ENCODE measurements around the gene OSBPL2.

The OSBPL2 gene

DNA sequence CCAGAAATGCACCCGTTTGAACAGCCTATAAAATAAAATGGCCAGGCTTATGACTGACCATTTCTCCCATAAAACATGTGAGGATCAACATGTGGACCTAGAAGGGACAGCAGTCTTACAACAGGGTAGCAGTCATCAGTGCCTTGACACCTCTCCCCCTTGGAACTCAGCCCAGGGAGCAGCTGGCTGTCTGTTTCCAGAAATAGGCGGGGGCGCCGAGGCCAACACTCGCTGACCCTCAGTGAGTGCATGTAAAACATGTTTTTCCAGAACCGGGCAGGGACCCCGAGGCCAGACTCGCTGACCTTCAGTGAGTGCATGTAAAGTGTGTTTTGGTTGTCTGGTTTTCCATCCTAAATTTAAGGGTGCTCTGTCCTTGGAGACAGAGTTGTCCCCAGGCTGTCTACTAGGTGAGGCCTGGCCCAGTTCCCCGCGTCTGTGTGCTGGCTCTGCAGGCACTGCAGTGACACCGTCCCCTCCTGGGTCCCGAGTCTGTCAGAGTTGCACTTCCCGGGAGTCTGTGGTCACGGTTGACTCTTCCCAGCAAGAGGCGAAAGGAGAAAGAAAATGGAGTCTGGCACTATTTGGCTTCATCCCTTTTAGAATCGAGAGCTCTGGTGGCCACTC is 44.7 kb downstream of the OSBPL2 start:
- no peak for DNase-seq (ENCODE audit: low read depth in 2 of 2)

DNA sequence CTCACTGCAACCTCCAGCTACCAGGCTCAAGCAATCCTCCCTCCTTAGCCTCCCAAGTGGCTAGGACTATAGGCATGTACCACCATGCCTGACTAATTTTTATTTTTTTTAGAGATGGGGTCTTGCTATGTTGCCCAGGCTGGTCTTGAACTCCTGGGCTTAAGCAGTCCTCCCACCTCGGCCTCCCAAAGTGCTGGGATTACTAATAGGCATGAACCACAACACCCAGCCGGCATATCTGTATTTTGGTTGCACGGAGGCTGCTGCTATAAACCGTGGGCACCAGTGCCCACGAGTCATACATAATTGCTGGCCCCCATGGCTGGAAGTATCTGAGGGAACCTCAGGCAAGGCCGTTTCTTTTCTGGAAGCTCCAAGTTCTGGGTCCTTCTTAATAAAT is 46.1 kb downstream of the OSBPL2 start:
- no peak for DNase-seq (ENCODE audit: low read depth in 2 of 2)

DNA sequence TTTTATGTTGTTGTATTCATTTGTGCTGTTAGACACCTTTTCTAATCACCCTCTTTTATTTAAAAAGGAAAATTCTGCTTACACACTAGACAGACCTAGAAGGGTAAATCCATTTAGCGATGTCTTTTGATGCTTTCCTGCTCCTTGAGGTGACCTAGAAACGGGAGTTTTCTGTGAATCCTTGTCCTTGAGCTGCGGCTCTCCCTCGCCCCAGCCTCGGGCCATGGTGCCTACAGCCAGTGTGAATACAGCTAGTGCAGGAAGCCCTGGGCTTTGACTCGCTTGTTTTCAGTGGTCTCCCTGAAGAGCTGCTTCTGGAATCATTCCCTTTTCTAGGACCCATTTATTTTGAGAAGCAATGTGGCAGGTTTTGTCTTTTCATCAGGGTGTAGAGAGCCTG is 46.8 kb downstream of the OSBPL2 start:
- DNase-seq (ENCODE audit: low read depth in 2 of 2) = no peak

DNA sequence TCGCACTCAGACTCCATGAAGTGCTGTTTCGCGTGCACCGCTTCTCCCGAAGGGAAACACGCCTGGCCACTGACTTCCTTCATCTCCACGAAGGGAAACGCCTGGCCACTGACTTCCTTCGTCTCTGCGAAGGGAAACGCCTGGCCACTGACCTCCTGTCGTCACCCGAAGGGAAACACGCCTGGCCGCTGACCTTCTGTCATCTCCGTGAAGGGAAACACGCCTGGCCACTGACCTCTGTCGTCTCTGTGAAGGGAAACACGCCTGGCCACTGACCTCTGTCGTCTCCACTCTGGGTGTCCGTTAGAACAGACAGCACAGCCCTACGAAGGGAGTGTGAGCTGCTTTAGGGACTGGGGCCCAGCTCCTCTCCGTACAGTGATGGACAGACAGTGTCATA is 47.4 kb downstream of the OSBPL2 start:
- DNase-seq (ENCODE audit: low read depth in 2 of 2) = no peak

DNA sequence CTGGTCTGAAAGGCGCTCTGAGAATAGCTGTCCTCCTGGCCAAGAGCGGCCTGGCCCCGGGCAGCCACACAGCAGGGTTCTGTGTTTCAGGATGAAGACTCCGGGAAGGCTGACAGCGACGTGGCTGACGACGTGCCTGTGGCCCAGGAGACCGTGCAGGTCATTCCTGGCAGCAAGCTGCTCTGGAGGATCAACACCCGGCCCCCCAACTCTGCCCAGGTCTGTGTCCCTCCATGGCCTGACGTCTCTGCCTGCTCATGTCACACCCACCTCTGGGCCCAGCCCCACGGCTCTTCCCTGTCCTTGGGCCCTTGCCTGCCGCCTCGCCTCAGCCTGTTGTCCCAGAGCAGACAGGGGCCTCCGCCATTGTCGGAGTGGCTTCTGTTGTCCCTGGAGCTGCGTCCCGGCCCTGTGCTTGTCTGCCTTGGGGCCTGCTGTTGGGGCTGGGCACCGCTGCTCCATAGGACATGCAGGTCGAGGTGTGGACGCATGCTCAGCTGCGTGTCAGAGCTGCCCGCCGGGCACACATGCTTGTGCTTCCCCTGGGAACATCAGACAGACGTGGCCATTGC is 48.3 kb downstream of the OSBPL2 start:
- DNase-seq (ENCODE audit: low read depth in 2 of 2) = no peak

DNA sequence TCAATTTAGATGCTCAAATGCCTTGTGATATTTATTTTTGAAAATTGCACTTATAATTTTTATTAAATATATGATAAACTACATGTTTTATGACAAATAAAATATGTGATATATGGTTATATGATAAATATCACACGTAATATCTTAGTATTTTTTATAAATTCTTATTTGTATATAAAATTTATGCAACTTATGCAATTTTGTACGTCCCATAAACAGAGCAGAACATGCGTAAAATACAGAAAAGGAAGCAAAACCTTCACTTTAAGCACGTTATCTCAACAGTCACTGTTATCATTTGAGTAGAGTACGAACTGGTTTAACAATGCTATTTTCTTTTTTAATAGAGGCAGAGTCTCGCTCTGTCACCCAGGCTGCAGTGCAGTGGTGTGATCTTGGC is 48.8 kb downstream of the OSBPL2 start:
- no peak for DNase-seq (ENCODE audit: low read depth in 2 of 2)

DNA sequence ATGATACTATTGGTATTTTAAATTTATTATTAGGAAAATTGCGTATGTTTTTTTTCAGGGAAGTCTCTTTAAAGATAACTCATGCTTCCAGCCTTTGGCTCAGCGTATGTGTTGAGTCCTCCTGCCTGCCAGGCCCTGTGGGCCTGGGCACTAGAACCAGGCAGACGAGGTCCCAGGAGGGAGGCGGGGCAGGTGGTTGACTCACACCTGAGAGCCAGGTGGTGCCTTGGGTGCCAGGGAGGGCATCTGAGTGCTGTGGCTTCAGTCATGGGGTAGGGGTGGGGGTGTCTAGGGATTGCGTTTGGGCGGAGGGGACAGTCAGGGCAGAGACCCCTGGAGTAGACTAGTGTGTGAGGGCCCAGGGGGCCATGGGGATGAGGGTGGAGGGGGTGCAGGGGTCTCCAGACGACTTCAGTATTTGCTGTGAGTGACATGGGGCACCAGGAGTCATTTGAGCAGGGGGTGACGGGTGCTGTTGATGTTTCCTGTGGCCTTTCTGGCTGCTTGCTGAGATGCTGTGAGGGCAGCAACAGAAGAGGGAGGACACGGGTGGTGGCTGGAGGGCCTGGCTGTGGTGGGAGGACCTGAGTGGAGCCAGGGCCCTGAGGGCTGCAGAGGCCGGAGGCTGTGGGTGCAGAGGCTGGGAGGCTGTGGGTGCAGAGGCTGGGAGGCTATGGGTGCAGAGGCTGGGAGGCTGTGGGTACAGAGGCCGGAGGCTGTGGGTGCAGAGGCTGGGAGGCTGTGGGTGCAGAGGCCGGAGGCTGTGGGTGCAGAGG is 49.6 kb downstream of the OSBPL2 start:
- no peak for DNase-seq (ENCODE audit: low read depth in 2 of 2)

DNA sequence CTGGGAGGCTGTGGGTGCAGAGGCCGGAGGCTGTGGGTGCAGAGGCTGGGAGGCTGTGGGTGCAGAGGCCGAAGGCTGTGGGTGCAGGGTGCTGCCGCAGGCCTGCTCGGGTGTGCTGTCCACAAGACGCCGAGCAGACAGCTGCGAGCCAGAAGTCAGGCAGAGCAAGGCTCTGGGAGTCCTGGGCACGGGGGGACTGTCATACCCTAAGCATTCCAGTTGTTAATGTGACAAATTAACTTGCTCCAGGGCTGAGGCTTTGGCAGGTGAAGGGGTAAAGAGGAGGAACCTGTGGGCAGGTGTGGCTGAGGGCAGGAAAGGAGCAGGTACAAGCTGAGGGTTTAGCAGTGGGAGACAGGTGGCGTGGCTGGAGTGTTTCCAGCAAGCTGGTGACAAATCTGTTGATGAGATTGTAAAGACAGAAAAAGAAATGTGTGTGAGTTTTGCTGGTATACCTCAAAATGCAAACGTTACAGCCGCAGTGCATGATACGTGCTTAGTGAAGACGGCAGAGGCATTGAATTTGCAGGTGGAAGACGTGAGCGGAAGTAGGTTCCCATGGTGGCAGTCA is 50.3 kb downstream of the OSBPL2 start:
- DNase-seq (ENCODE audit: low read depth in 2 of 2) = no peak

DNA sequence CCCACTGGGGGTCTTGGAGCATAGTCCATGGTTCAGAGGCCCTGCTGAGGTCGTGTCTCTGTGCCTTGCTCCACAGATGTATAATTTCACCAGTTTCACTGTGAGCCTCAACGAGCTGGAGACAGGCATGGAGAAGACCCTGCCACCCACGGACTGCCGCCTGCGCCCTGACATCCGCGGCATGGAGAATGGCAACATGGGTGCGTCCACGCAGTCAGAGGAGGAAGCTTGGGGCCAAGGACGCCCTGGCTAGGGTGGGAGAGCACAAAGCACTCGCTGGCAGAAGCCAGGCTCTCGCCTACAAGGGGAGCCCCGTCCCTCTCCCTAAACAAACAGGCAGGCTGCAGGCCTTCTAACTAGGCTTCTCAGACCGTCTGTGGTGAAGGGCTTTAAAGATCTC is 50.8 kb downstream of the OSBPL2 start:
- no peak for DNase-seq (ENCODE audit: low read depth in 2 of 2)

DNA sequence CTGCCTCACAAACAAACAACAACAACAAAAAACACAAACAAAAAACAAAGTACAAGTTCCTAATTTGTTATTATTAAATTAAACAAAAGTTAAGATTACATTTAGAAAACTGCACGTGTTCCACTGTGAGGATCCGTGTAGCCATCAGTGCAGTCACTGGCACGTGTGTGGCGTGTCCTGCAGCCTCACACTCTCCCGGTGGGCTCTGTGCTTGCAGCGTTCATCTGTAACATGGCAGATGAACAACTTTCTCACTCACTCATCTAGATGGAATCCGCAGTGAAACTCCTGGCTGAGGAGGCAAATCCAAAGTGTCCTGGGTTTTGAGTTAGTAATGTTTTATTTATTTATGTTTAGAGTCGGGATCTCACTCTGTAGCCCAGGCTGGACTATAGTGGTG is 51.6 kb downstream of the OSBPL2 start:
- no peak for DNase-seq (ENCODE audit: low read depth in 2 of 2)

DNA sequence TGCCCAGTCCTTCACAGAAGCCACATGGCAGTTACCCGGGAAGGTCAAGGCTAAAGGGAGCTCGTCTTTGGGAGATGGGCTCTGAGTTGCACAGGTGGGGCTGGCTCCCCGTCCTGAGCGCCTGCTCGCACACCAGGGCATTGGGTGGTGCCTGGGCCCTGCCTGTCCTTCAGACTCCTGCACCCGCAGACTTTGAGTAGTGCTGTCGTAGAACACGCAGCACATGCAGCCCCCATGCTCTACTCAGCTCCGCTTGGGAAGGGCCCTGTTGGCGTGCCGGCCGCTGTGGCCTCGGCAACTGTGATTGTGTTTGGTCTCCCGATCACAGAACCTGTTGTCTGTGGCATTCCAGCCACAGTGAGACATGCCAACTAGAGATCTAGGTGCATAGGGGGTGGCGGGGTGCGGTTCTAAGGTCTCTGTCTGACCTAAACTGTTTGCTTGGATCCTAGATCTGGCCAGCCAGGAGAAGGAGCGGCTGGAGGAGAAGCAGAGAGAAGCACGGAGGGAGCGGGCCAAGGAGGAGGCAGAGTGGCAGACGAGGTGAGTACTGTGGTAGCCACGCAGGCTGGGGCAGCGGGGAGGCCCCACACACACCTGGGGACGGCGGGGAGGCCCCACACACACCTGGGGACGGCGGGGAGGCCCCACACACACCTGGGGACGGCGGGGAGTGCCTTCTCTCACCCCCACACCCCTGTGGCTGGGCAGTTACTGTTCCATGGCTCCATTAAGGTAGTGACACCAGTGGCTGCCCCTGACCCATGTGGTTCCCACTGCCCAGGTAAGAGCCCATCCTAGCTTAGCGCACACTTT is 53.1 kb downstream of the OSBPL2 start:
- no peak for DNase-seq (ENCODE audit: low read depth in 2 of 2)

DNA sequence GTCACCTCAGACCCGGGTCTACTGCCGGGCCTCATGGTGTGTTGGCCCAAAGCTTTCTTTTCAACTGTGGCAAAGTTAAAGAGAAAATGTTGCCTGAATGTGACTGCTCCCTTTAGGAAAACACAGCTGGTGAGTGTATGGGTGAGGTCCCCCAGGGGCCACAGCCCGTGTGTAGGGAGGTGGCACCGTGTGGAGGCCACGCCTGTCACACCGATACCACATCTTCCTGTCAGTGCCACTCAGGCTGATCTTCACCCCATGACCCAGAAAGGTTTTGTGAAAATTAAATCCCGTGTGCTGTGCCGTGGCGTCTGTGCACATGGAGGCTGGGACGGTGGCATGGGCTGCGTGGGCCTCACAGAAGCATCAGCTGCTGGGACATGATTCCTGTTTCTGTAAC is 53.8 kb downstream of the OSBPL2 start:
- no peak for DNase-seq (ENCODE audit: low read depth in 2 of 2)

DNA sequence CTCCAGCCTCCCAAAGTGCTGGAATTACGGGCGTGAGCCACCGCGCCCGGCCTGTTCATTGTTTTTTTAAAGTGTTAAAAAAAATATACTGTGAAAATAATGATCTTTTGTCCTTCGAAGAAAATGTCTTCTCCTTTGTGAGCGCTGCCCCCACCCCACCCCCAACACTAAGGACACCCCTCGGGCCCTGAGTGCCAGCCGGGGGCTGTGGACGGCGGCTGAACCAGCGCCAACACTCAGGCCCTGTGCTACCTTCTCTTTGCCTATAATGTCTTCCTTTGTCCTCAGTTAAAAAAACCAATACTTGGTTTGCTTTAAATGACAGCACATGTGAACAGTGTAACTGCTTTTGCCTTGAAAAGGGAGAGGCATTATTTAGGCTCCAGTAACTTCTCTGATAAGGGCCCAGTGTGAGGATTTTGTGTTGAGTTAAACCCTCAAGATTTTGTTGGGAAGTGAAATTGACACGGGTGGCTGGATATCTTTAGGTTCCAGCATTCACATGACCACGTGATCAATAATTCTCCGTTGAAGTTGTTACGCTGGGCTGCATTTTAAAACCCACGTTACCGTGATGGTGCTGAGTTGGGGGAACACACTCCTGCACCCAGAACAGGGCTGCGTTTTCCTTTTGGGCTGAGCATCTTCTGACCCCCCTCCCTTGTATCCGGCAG is 54.9 kb downstream of the OSBPL2 start:
- DNase-seq (ENCODE audit: low read depth in 2 of 2) = no peak

DNA sequence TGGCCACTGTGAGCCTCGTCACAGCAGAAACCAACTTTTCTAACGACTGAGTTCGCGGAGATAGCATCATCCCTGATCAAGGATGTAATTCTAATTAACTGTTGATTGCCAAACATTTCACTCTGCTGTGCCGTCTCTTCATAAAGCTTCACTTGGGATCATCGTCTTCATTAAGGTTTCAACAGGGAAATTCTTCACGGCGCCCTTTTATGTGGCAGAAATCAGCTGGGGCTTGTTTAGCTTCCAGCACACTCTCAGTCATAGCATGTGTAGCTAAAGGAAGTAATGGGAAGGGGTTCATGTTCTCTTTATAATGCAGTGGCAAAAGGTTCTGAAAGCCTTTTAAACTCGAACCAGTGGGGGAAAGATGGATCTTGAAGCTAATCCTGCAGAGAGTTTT is 55.6 kb downstream of the OSBPL2 start:
- no peak for DNase-seq (ENCODE audit: low read depth in 2 of 2)

DNA sequence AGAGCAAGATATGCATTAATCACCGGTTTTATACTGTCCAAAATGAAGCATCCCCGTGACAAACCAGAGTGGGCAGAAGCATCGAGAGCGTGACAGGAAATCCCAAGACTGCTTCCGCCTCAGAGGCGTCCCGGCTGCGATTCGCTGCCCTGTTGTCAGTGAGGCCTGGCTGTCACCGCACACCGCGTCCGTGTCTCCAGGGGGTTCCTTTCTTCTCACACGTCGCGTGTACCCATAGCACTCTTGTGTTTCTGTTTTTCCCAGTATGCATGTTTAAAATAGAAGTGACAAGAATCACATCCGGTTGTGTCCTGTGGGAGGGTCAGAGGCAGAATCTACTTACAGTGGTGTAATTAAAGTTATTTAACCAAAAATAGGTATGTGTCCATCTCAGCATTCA is 56.2 kb downstream of the OSBPL2 start:
- no peak for DNase-seq (ENCODE audit: low read depth in 2 of 2)

DNA sequence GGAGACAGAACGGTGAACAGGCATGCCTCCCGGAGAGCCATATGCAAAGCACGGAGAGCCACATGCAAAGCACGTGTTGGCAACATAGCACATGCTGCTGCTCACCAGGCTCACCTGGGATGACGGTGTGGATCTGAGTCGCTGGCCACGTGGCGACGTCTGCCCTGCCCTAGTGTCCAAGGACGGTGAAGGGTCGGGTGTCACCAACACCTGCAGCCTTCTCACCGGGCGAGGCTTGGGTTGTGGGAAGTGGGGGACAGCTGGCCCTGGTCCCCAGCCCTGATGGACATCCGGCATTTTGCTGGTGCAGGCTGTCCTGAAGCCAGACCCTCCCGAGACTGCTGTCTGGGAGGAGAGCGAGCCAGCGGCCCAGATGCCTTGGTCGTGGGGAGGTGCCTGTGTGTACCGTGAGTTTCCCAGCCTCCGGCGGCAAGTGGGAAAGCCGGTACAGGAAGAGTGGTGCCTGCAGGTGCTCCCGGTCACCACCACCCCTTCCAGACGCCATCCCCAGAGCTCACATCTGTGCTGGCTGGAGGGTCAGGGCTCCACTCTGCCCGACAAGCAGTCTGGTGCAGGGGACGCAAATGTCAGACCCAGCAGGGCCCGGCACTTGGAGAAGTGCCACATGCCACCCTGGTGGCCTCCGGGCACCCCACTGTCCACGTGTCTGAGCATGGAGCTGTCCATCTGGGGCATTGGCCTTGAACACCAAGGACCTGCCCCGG is 58.6 kb downstream of the OSBPL2 start:
- DNase-seq (ENCODE audit: low read depth in 2 of 2) = no peak

DNA sequence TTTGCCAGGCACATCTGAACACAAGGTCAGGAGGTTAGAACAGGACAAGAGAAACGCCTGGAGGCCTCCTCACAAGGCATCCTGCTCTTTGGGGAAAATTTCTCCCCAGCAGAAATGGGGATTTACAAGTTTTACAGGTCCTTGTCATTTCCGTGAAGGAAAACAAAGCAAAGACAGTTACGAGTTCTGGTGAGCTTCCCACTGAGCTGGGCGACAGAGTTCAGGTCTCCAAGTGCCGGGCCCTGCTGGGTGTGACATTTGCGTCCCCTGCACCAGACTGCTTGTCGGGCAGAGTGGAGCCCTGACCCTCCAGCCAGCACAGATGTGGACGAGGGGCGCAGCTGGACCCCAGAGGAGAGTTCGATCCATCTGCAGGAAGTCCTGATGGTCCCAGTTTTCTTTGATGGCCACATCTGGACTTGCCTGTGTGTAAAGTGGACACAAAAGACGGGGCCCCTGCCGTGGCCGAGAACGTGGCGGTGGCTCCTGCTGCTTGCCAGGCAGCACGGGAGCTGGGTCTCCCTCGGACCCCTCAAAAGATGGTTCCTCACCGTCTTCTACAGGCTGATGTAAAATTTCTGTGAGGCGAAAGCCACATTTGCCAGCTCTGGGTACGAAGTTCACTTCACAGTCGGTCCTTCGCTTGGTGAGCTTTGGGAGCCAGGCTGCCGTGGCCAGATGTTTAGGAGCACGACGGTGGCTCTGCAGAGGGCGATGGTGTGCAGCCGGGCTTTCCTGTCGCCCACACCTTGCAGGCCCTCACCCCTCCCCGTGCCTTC is 59.3 kb downstream of the OSBPL2 start:
- DNase-seq (ENCODE audit: low read depth in 2 of 2) = no peak

DNA sequence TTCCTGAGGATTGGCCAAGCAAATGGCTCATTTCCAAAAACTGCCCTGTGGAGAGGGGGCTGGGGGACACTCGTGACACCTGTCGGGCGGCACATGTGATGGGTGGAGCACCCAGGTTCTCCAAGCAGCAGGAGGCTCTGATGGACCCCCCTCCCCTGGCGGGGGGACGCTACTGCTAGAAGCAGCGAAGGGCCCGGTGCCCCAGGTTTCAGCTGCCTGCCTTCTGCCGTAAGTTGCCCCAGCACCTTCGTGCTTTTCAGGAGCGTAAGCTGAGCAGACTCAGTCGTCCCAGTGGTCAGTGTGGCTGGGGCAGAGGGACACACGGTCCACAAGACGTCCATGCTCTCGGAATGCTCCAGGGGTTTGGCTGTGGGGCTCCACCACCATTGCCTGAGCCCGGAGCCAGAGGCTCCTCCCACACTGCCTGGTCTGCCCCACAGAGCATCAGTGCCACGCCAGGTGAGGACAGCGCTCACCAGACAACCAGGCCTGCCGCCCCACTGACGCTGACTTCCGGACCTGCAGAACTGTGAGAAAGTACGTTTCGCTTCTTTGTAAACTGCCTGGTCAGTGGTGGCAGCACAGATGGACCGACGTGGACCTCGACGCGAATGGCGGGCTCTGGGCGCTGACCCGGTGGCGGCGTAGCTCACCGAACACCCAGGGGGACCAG is 60.4 kb downstream of the OSBPL2 start:
- DNase-seq (ENCODE audit: low read depth in 2 of 2) = no peak

DNA sequence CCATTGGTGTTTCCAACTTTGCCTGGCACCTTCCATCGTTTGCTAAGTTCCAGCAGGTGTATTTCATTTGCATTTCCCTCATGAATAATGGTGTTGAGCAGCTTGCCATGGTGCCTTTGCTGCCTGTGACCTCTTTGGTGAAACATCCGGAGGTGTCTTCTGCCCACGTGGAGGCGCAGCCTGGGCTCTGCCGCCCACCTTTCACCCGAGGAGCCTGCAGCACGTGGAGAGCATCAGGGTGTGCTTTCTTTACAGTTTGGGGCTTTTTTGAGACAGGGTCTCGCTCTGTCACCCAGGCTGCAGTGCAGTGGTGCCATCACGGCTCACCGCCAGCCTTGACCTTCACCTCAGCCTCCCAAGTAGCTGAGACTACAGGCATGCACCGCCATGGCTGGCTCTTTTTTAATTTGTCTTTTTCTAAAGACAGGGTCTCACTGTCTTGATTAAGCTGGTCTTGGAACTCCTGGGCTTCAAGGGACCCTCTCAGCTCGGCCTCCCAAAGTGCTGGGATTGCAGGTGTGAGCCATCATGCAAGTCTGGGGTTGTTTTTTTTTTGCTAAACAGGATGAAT is 61.4 kb downstream of the OSBPL2 start:
- no peak for DNase-seq (ENCODE audit: low read depth in 2 of 2)

Measured in activated CD4-positive, alpha-beta T cell treated with anti-CD3 and anti-CD28 coated beads for 24 hours (primary cell).